Measurements from ENCODE around the gene CLEC9A.
"Not testable (repeated sequence)": the region's sequence is repeated elsewhere in the genome, so short reads cannot be mapped to it uniquely, and the experiment has no call there.

Gene CLEC9A

DNA sequence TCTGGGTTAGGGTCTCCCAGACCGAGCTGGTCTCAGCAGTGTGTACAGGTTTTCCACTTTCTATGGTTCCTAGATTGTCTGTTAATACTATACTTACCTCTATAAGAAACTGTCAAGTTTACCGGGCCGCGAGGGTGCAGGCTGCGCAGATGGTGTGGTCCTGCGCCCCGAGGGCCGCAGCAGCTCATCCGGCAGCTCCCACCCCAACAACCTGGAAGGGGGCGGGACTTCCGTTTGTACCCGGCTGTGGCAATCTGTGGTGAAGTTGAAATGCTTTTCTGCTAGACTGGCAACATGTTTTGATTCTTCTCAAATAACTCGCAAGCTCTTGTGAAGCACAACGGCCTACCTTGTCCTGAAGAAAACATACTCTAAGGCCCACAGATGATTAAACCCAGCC, at the start of gene CLEC9A:
CLEC9A (plus strand) TSS at position 237 of the 400 bp plus-strand sequence. CDS start 22,006 bp downstream, outside the sequence.
- in situ Hi-C loops (cut with MboI; ENCODE audit: low sequenced_read_pairs): loop anchor here (10.0 kb wide), 1 partner anchor 114 kb away; no protein-coding TSS in a partner anchor

DNA sequence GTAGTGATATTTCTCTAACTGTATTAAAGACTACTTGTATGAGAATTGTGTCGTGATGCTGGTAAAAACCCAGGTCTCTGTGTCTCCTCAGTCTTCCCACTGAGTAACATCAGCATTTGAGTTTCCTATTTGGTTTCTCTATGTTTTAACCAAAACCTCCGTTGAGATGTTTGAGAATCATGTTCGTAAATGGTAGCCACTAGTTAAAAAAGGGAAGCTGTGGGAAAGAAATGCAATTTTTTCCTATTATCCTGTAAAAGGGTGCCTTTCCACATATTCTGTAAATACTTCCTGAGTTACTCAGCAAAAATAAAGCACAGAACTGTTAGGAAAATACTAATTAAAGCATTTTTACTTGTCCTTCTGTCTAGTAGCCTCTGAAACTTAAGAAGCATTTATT, 38.6 kb upstream of the CLEC9A start:
- in situ Hi-C loops (cut with MboI; ENCODE audit: low sequenced_read_pairs): no loop called here

DNA sequence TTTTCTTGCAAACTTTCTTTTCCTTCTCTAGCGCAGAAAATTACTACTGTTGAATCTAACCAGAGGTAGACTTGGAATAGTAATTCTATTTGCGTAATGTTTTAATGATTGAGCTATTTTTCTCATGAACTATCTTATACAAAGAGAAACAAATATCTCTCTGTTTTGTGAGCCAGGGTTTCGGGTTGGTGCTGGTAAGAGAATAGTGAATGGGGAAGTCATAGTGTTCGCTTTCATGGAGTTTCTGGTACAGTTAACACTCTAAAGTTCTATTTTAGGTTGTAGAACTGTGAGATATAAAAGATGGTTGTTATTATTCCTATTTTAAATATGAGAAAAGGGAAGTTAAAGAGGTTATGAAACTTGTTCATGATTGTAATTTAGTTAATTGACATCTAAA, 38.2 kb upstream of the CLEC9A start:
- in situ Hi-C loops (cut with MboI; ENCODE audit: low sequenced_read_pairs): no loop called here

DNA sequence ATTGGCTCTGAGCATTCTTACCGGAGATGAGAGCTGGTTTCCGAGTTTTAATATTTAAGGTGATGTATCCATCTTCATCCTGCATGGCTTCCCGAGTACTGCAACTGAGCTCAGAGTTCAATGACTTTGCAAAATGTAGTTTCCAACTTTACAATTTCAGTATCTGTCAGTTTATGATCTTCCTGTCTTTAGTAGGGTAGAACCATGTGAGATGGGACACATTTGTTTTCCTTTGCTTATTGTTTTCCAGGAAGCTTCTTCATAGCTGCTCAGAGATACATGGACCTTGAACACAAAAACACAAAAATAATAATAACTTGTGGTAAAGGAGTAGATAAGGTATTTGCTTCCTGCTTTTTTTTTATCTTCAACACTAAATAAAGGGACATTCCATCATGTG, 31.5 kb upstream of the CLEC9A start, which contains the start of gene CLEC1B:
CLEC1B (minus strand) TSS at position 106 of the 400 bp plus-strand sequence; CDS start at position 85, 21 bp downstream.
- in situ Hi-C loops (cut with MboI; ENCODE audit: low sequenced_read_pairs): no loop called here

DNA sequence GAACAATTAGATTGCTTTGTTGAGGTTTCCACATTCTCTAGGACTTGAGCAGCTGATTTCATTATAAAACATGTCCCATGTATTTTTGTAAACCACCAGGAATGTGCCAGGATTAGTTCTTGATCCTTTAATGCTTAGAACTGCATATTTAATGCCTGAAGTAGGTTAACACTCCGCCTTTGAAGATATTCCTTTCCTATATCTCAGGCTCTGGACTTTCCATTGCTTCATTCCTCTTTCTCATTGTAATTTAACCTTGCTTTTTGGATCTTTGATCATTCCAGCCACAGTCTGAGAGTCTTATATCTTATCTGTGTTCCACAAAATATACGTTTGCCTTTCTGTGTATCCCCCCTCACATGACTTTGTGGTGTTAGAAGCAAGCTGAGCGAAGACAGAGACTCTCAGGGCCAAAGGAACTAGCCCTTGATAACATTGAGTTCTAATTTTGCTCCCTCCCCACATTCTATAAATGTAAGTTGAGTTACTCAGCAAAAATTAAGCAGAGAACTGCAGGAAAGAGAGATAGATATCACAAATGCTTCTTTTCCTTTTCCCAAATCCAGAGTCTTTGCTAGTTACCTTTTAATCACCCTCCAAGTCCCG, 29.2 kb upstream of the CLEC9A start:
- in situ Hi-C loops (cut with MboI; ENCODE audit: low sequenced_read_pairs): no loop called here

DNA sequence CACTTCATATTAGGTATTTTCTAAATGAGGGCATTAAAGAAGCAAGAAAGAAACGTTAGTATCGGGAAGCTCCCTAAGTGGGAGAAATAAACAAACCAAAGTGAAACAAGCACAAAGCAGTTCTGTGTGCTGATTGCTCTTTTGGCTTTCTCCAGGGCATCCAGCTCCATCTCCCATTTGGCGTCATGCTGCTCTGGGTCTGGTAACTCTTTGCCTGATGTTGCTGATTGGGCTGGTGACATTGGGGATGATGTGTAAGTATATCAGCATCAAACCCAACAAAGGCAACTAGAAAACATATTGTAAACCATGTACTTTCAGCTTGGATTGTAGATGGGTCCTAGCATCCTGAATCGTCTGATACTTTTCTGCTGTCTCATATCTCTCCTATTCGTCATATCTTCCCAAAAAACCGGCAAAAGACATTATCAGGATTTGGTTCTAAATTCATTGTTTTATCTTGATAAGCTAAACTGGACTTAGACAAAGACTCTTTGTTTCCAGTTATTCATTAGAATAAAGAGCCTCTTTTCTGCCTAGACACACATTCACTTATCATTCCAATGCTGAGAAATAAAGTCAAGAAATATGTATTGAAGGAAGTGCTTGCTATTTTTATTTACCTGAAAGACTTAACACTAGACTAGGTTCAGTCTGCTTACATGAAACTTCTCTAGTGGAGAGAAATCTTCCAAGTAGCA, 17.7 kb upstream of the CLEC9A start:
- in situ Hi-C loops (cut with MboI; ENCODE audit: low sequenced_read_pairs): no loop called here

DNA sequence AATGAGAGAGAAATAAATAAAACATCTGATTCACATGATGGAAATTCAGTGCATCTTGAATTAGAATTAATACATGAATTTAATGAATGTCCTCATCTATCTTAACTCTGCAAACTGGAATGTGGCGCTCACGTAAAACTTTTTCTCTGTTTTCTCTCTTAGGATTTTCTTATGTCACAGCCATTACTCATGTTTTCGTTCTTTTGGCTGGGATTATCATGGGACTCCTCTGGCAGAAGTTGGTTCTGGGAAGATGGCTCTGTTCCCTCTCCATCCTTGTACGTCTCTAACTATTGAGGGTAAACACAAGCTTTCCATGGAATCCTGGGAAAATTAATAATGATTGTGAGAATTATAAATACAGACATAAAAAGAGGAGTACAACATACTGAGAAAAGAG, 15.0 kb upstream of the CLEC9A start:
- in situ Hi-C loops (cut with MboI; ENCODE audit: low sequenced_read_pairs): no loop called here

DNA sequence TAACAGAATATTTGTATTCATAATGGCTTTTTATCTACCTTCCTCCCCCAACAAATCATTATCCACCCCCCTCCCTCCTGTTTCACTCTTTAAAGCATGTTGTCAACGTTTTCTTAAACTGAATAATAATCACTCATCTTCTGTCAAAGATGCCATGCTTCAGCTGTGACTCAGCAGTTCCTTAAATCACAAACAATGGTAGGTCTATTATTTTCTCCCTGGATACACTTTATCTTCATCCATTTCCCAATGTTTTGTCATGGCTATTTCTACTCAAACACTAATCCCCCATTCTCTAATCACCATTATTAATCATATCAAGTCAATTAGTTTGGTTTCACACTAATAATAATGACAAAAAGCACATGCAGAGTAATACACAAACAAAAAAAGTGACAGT, 13.6 kb upstream of the CLEC9A start:
- in situ Hi-C loops (cut with MboI; ENCODE audit: low sequenced_read_pairs): no loop called here

DNA sequence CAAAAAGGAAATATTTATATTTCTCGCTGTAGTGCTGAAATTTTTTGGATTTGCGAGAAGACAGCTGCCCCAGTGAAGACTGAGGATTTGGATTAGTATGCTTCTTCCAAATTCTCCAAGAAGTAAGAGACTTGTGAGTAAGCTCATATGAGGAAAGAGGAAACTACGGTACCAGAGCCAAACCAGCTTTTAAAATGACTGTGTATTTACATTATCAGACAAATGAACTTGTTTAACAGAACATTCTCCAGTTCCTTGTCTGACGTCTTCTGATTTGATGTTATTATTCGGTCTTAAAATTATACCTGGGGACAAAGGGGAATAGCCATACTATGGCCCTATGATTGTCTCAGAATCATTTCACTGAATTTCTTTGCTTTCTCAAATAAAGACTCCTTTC, 12.1 kb upstream of the CLEC9A start:
- in situ Hi-C loops (cut with MboI; ENCODE audit: low sequenced_read_pairs): no loop called here

DNA sequence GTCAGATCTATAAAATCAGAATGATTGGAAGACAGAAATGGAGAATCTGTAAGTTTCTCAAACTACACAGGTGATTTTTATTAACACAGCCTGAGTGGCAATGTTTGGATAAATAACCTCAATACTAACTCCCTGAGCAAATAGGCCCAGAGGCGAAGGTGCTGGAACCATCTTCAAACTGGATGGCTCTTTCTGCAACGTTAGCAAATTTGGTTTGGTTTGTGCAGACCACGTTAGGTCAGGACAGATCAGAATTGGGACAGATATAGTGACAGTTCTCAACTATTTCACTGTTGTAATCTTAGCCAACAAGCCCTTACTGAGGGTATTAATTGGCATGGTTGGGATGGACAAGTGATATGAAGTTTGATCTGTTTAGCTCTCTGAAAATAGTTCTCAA, 9.1 kb upstream of the CLEC9A start:
- in situ Hi-C loops (cut with MboI; ENCODE audit: low sequenced_read_pairs): no loop called here

DNA sequence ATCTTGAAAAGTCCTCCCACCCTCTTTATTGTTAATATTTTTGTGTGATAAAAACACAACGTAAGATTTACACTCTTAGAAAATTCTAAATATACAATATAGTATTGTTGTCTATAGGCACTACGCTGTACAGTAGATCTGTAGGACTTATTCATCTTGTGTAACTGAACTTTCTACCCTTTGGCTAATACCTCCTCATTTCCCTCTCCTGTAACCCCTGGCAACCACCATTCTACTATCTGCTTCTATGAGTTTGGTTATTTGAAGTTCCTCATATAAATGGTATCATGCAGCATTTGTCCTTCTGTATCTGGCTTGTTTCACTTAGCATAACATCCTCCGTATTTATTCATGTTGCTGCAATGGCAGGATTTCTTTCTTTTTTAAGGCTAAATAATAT, 5.2 kb upstream of the CLEC9A start:
- in situ Hi-C loops (cut with MboI; ENCODE audit: low sequenced_read_pairs): no loop called here

DNA sequence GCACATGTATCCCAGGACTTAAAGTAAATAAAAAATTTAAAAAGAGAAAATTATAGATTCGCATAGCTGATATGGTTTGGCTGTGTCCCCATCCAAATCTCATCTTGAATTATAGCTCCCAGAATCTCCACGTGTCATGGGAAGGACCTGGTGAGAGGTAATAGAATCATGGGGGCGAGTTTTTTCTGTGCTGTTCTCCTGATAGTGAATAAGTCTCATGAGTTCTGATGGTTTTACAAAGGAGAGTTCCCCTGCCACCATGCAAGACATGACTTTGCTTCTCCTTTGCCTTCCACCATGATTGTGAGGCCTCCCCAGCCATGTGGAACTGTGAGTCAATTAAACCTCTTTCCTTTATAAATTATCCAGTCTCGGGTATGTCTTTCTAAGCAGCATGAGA, 3.8 kb upstream of the CLEC9A start:
- in situ Hi-C loops (cut with MboI; ENCODE audit: low sequenced_read_pairs): not testable (repeated sequence)

DNA sequence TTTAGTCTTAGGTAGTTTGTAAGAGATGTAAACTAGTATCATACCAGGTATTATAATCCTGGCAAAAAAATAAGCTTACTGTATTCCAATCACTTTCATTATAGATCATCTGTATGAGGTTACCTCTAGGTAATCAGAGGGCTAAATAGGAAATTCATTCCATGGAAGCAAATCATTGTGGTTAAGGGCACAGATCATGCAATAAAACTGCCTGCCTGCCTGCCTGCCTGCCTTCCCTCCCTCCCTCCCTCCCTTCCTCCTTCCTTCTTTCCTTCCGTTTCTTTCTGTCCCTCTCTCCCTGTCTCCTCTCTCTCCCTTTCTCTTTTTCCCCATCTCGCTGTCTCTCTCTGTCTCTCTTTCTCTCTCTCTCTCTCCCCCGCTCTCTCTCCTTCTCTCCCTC, 3.2 kb upstream of the CLEC9A start:
- in situ Hi-C loops (cut with MboI; ENCODE audit: low sequenced_read_pairs): no loop called here

DNA sequence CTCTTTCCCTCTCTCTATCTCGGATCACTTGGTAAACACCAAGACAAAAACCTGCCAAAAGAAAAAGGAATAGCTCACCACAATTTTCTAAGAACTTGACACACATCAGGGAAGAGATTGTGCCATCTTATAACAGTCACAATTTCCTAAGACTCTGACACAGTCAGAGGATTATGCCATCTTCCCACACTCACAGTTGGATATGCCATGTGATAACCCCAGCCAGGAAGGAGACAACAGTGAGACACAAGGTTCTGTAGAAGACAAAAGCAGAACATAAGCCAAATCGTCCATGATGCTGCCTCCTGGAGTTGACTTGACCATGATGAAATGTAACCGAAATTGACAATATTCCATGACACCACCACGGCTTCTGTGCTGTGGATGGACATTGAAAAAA, 2.8 kb upstream of the CLEC9A start:
- in situ Hi-C loops (cut with MboI; ENCODE audit: low sequenced_read_pairs): no loop called here

DNA sequence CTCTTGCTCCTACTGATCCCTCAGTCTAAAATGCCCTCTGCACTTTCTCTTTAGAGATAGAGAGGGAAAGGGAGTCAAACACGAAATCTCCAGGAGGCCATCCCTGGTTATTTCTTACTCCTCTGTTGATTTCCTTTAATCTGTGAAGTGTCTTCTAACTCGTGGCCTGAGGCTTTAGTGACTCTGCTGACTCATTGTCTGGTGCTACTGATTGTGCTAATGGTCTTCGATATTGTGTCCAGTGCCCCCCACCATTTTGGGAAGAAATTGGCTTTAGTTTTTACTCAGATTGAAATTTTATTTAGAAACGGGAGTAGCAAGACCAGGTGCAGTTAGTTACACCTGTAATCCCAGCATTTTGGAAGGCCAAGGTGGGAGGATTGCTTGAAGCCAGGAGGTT, 839 bp downstream of the CLEC9A start:
- in situ Hi-C loops (cut with MboI; ENCODE audit: low sequenced_read_pairs): loop anchor here (10.0 kb wide), 1 partner anchor 113 kb away; no protein-coding TSS in a partner anchor

DNA sequence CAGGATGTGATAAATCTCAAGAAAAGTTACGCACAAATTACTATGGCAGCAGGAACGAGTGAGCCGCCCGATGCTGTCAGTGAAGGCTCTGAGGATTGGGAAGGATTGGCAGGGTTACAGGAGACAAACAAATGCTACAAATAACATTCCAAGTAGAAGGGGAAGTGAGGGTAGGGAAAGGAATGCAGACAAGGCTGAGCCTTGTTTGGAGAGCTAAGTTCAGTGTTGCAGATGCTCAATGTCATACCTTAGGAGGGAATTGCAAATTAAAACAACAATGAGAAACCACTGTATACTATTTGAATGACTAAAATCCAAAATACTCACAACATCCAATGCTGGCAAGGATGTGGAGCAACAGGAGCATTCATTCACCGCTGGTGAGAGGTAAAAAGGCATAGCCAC, 1.3 kb downstream of the CLEC9A start:
- in situ Hi-C loops (cut with MboI; ENCODE audit: low sequenced_read_pairs): loop anchor here (10.0 kb wide), 1 partner anchor 113 kb away; no protein-coding TSS in a partner anchor

DNA sequence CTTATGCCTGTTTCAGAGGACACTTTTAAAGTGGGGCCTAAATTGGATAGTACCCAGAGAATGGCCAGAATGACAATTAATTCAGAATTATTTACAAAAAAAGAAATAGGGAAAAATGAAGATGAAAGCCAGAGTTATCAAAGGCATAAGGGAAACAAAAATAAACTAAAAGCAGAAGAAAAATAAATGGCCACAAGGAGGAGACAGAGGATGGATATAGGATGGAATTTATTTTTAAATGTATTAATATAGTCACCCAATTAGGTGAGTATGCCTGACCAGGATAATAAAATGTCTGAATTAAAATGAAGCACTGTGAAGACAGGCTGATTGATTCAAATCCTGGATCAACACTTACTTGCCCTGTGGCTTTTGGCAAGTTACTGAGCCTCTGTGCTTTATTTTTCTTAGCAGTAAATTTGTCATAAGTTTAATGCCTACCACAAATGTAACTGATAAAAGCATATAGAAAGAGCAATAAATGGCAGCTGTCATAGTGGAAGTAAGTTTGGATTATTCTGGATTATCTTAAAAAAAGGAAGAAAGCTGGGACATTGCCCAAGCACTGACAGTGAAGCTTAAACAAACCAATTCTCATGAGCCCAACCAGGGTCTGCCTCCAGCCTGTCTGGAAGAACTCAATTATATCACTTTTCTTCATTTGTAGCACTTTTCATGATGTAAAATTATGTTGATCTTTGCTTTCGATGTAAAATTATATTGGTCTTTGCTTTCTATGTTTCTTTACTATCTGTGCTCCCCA, 3.5 kb downstream of the CLEC9A start:
- in situ Hi-C loops (cut with MboI; ENCODE audit: low sequenced_read_pairs): loop anchor here (10.0 kb wide), 1 partner anchor 111 kb away; no protein-coding TSS in a partner anchor

DNA sequence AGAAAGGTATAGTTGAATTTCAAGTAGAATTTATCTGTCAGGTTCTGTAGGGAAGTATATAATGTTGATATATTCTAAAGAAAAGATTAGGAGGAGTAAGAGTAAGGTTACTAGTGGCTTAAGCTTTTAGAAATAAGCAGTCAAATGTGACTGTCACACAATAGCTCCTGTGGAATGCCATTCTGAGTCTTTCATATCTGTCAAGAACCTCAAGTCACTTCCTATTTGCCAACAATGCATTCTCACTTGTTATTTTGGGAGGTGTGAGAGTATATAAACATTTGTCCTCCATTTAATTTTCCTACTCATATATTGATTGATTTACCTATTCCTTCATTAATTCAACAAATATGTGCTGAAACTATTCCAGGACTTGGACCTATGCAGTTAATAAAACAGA, 11.7 kb downstream of the CLEC9A start:
- in situ Hi-C loops (cut with MboI; ENCODE audit: low sequenced_read_pairs): no loop called here

DNA sequence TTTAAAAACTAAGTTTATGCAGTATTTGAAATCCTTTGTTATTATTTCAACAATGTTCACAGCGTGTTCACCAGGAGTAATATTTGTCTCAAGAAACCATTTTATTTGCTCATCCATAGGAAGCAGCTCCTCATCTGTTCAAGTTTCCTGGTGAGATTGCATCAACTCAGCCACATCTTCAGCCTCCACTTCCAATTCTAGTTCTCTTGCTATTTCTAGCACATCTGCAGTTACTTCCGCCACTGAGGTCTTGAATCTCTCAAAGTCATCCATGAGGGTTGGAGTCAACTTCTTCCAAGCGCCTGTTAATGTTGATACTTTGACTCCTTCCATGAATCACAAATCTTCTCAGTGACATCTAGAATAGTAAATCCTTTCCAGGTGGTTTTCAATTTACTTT, 18.0 kb downstream of the CLEC9A start:
- in situ Hi-C loops (cut with MboI; ENCODE audit: low sequenced_read_pairs): no loop called here

DNA sequence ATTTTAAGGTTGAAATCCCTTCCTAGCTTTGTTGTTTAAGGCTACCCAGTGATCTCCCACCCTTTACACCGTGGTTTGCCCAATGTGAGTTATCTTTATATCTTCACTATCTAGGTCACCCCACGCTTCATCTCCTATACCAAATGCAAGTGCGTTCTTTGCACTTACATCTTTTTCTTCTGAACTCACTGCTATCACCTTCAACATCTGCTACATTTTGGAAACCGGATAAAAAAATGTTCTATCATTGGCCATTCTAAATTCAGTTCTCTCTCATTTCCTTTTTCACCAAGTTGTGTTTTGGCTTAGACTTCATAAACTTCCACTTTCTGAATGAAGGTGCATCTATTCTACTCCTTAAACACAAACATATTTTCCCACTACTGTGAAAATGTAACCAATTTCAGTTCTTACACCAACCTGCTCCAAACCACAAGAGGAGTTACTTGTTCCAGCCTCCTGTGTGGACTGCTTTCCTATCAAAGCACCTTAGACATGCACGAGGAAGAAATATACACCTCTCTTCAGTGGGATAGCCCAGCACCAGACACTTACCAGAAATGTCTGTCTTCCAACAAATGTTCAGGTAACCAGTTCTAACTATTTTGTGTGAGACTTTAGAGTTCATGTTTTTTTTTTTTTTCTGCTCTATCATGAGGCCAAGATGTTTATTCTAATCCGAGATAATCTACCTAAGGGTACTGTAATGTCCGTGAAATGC, 21.9 kb downstream of the CLEC9A start:
- in situ Hi-C loops (cut with MboI; ENCODE audit: low sequenced_read_pairs): no loop called here

DNA sequence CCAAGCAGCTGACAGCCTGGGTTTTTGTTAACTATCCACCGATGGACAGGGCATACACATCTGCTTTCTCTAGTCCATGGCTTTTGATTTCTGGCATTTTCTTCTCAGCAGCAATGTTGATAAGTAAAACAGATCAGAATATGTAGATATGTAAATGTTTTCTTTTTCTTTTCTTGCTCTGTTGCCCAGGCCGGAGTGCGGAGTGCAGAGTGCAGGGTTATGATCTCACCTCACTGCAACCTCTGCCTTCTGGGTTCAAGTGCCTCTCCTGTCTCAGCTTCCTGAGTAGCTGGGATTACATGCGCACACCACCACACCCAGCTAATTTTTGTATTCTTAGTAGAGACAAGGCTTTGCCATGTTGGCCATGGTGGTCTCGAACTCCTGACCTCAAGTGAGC, 27.9 kb downstream of the CLEC9A start:
- in situ Hi-C loops (cut with MboI; ENCODE audit: low sequenced_read_pairs): no loop called here
